Neural cell (in vitro differentiated cells): ENCODE measurements around the gene TNFRSF14. TPM values are rescaled to one million over a fixed set of nuclear protein-coding genes. Genes with fewer than 3 reads are reported as not detected.

Experiments used
- H2AFZ ChIP-seq: fragments of 200-600, 300-800 bp; sonication (generic), shearing (Covaris generic); 2 replicates; pipeline ENCODE4 v1.6.0; 2014; ENCODE audit warnings: low read depth, mild to moderate bottlenecking, antibody characterized with exemption, low read length, moderate library complexity
- H3F3A ChIP-seq: fragments of 200-600 bp; shearing (Covaris generic); 2 replicates; pipeline ENCODE4 v1.6.1; 2016; ENCODE audit warnings: mild to moderate bottlenecking, moderate library complexity, mixed read lengths, antibody characterized with exemption, low read length; ENCODE audit not compliant: insufficient read depth, poor library complexity, severe bottlenecking
- H3K27ac ChIP-seq: fragments of 200-600, 300-800 bp; sonication (generic), shearing (Covaris generic); 2 replicates; pipeline ENCODE4 v1.5.1; 2014; ENCODE audit warnings: mild to moderate bottlenecking, low read length, moderate library complexity
- H3K27me3 ChIP-seq: fragments of 300-800, 200-600 bp; sonication (generic), shearing (Covaris generic); 2 replicates; pipeline ENCODE4 v1.6.0; 2014; ENCODE audit warnings: mild to moderate bottlenecking, low read depth, low read length, moderate library complexity; ENCODE audit not compliant: insufficient read depth
- H3K36me3 ChIP-seq: fragments of 300-800, 200-600 bp; sonication (generic), shearing (Covaris generic); 2 replicates; pipeline ENCODE4 v1.5.1; 2014; ENCODE audit warnings: mild to moderate bottlenecking, antibody characterized with exemption, low read length, moderate library complexity; ENCODE audit not compliant: insufficient read depth
- H3K4me2 ChIP-seq: fragments of 300-800, 200-600 bp; sonication (generic), shearing (Covaris generic); 2 replicates; pipeline ENCODE4 v1.6.0; 2014; ENCODE audit warnings: mild to moderate bottlenecking, low read length
- H3K4me3 ChIP-seq: fragments of 300-800, 200-600 bp; sonication (generic), shearing (Covaris generic); 2 replicates; pipeline ENCODE4 v1.5.1; 2014; ENCODE audit warnings: mild to moderate bottlenecking, low read length, moderate library complexity
- H3K79me2 ChIP-seq: fragments of 200-600 bp; shearing (Covaris generic); replicated peaks from 2 replicates; pipeline ENCODE4 v1.6.0; 2014; ENCODE audit warnings: mild to moderate bottlenecking, low read length, moderate library complexity; ENCODE audit not compliant: insufficient read depth
- H3K9ac ChIP-seq: fragments of 300-800, 200-600 bp; sonication (generic), shearing (Covaris generic); 2 replicates; pipeline ENCODE4 v1.6.1; 2016; ENCODE audit warnings: mild to moderate bottlenecking, low read length, mixed read lengths
- H3K9me2 ChIP-seq: fragments of 200-600 bp; shearing (Covaris generic); 2 replicates; pipeline ENCODE4 v1.6.1; 2016; ENCODE audit warnings: mild to moderate bottlenecking, low read length, mixed read lengths; ENCODE audit not compliant: insufficient read depth
- H3K9me3 ChIP-seq: fragments of 200-600, 300-800 bp; sonication (generic), shearing (Covaris generic); 2 replicates; pipeline ENCODE4 v1.6.1; 2016; ENCODE audit warnings: mild to moderate bottlenecking, mixed run types, low read length, moderate library complexity, mixed read lengths
- H4K20me1 ChIP-seq: fragments of 200-600 bp; shearing (Covaris generic); 2 replicates; pipeline ENCODE4 v1.6.1; 2016; ENCODE audit warnings: mild to moderate bottlenecking, mixed run types; ENCODE audit not compliant: insufficient read depth
- EP300 ChIP-seq: fragments of 450-650 bp; conservative IDR thresholded peaks from 2 replicates; pipeline ENCODE4 v1.6.1; 2014; ENCODE audit warnings: antibody characterized with exemption, mild to moderate bottlenecking, moderate library complexity; ENCODE audit not compliant: poor library complexity, severe bottlenecking
- EZH2 ChIP-seq: fragments of 200-600, 300-800 bp; shearing (Covaris generic), sonication (generic); IDR thresholded peaks from 2 replicates; pipeline ENCODE4 v1.6.1; 2014; ENCODE audit warnings: antibody characterized with exemption, low read length, borderline replicate concordance, mild to moderate bottlenecking; ENCODE audit not compliant: insufficient read depth, poor library complexity, severe bottlenecking
- MXI1 ChIP-seq: fragments of 450-650 bp; conservative IDR thresholded peaks from 2 replicates; pipeline ENCODE4 v1.6.1; 2014; ENCODE audit warnings: antibody characterized with exemption, mild to moderate bottlenecking; ENCODE audit not compliant: poor library complexity, severe bottlenecking
- POLR2AphosphoS5 ChIP-seq: IDR thresholded peaks from 2 replicates; pipeline ENCODE4 v1.6.1; 2012
- RAD21 ChIP-seq: fragments of 450-650 bp; conservative IDR thresholded peaks from 2 replicates; pipeline ENCODE4 v1.6.1; 2014; ENCODE audit warnings: antibody characterized with exemption, mild to moderate bottlenecking, moderate library complexity
- SMC3 ChIP-seq: fragments of 450-650 bp; conservative IDR thresholded peaks from 2 replicates; pipeline ENCODE4 v1.6.1; 2014; ENCODE audit warnings: antibody characterized with exemption, mild to moderate bottlenecking, moderate library complexity; ENCODE audit not compliant: poor library complexity
- TAF1 ChIP-seq: IDR thresholded peaks from 2 replicates; pipeline ENCODE4 v1.6.1; 2012; ENCODE audit warnings: low read depth
- polyA plus RNA-seq: library from polyadenylated mRNA; depleted of rRNA; stranded (reverse); fragments of >200 nt; gene quantifications from 2 replicates; pipeline ENCODE4 v1.2.3, GENCODE V29; 2014
- TF ChIP-seq, protein P1 (sequence below): fragments of 450-650 bp; IDR thresholded peaks from 2 replicates; pipeline ENCODE4 v1.5.1; 2014; ENCODE audit warnings: antibody characterized with exemption, mild to moderate bottlenecking, moderate library complexity; ENCODE audit not compliant: poor library complexity, severe bottlenecking
- TF ChIP-seq, protein P2 (sequence below): IDR thresholded peaks from 2 replicates; pipeline ENCODE4 v1.6.1; 2012; ENCODE audit warnings: borderline replicate concordance

TNFRSF14 gene
- polyA plus RNA-seq, 1 donor from 2014 or later = 1.1 TPM

DNA sequence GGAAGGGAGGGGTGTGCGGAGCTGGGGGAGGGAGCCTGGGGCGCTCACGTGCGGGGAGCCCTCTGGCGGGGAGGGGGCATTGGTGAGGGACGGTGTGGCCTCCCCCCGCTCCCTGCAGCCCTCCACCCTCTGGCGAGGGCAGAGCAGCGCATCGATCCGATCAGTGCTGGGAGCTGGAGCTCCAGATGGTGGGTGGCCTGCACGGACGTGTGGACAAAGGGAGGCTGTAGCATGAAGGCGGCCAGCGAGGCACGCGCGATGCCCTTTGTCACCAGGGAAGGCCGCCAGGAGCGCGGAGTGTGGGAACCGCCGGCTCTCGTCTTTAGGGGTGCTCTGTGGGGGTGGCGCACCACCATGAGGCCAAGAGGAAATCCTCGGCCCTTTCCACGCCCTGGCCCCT, 20.7 kb upstream of the TNFRSF14 start:
- H3K27ac ChIP-seq = no peak overlapping the region
- H3K9ac ChIP-seq = no peak overlapping the region
- no peaks in the 10 kb centered on the region for H3K36me3 ChIP-seq
- no peak for TF ChIP-seq EP300
- TF ChIP-seq SMC3 = no peak
- TF ChIP-seq POLR2AphosphoS5 = no peak
- TF ChIP-seq, protein P1, sequence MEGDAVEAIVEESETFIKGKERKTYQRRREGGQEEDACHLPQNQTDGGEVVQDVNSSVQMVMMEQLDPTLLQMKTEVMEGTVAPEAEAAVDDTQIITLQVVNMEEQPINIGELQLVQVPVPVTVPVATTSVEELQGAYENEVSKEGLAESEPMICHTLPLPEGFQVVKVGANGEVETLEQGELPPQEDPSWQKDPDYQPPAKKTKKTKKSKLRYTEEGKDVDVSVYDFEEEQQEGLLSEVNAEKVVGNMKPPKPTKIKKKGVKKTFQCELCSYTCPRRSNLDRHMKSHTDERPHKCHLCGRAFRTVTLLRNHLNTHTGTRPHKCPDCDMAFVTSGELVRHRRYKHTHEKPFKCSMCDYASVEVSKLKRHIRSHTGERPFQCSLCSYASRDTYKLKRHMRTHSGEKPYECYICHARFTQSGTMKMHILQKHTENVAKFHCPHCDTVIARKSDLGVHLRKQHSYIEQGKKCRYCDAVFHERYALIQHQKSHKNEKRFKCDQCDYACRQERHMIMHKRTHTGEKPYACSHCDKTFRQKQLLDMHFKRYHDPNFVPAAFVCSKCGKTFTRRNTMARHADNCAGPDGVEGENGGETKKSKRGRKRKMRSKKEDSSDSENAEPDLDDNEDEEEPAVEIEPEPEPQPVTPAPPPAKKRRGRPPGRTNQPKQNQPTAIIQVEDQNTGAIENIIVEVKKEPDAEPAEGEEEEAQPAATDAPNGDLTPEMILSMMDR = no peak
- TF ChIP-seq EZH2 = no peak
- no peaks in the 10 kb centered on the region for H3K27me3 ChIP-seq
- no peaks in the 10 kb centered on the region for H4K20me1 ChIP-seq
- peaks cover 10% of the 10 kb centered on the region for H3K79me2 ChIP-seq
- H3K4me3 ChIP-seq = no peak overlapping the region
- H3K4me2 ChIP-seq = no peak overlapping the region
- no peaks in the 10 kb centered on the region for H3K9me3 ChIP-seq
- no peaks in the 10 kb centered on the region for H3F3A ChIP-seq
- H3K9me2 ChIP-seq = no peaks in the 10 kb centered on the region
- H2AFZ ChIP-seq = no peak overlapping the region

DNA sequence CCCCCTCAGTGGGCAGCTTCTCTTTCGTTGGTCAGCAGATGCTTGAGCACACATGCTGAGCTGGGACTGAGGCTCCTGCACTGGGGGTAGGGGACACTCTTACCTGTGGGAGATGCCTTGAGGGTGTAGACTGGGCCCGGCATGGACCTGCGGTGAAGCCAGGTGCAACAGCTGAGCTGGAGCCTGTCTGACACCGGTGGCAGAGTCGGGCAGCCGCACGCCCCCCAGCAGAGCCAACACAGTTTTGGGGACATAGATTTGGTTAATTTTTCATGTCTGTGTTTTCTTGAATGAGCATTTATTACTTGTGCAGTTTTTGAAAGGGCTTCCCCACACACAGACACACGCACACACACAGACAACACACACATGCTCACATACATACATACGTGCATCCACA, 20.2 kb upstream of the TNFRSF14 start:
- H3K79me2 ChIP-seq = peaks cover 6% of the 10 kb centered on the region
- no peak overlapping the region for H2AFZ ChIP-seq
- no peaks in the 10 kb centered on the region for H3K27me3 ChIP-seq
- no peak overlapping the region for H3K4me3 ChIP-seq
- no peaks in the 10 kb centered on the region for H3K9me2 ChIP-seq
- TF ChIP-seq EP300 = no peak
- TF ChIP-seq EZH2 = no peak
- TF ChIP-seq, protein P1 = no peak
- no peak for TF ChIP-seq POLR2AphosphoS5
- TF ChIP-seq, protein P2, sequence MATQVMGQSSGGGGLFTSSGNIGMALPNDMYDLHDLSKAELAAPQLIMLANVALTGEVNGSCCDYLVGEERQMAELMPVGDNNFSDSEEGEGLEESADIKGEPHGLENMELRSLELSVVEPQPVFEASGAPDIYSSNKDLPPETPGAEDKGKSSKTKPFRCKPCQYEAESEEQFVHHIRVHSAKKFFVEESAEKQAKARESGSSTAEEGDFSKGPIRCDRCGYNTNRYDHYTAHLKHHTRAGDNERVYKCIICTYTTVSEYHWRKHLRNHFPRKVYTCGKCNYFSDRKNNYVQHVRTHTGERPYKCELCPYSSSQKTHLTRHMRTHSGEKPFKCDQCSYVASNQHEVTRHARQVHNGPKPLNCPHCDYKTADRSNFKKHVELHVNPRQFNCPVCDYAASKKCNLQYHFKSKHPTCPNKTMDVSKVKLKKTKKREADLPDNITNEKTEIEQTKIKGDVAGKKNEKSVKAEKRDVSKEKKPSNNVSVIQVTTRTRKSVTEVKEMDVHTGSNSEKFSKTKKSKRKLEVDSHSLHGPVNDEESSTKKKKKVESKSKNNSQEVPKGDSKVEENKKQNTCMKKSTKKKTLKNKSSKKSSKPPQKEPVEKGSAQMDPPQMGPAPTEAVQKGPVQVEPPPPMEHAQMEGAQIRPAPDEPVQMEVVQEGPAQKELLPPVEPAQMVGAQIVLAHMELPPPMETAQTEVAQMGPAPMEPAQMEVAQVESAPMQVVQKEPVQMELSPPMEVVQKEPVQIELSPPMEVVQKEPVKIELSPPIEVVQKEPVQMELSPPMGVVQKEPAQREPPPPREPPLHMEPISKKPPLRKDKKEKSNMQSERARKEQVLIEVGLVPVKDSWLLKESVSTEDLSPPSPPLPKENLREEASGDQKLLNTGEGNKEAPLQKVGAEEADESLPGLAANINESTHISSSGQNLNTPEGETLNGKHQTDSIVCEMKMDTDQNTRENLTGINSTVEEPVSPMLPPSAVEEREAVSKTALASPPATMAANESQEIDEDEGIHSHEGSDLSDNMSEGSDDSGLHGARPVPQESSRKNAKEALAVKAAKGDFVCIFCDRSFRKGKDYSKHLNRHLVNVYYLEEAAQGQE = no peak
- TF ChIP-seq SMC3 = no peak
- TF ChIP-seq TAF1 = no peak
- no peak for TF ChIP-seq MXI1
- no peak for TF ChIP-seq RAD21
- no peak overlapping the region for H3K27ac ChIP-seq
- no peaks in the 10 kb centered on the region for H3K9me3 ChIP-seq
- no peaks in the 10 kb centered on the region for H3K36me3 ChIP-seq
- H4K20me1 ChIP-seq = no peaks in the 10 kb centered on the region
- H3F3A ChIP-seq = no peaks in the 10 kb centered on the region
- no peak overlapping the region for H3K9ac ChIP-seq
- no peak overlapping the region for H3K4me2 ChIP-seq
